GM19467 (cell line): ENCODE results near the gene PCA3.
A peak's percentile ranks its signal among the peaks of the same experiment; 100 is the strongest.

Source experiments
- ATAC-seq: cut with Tn5 transposase; IDR thresholded peaks from one replicate; pipeline ENCODE4 v1.9.1; 2021; ENCODE audit warnings: mild to moderate bottlenecking, moderate library complexity; ENCODE audit not compliant: unreplicated experiment

PCA3 gene

GRCh38 chr9:76756268-76756640, 8.0 kb upstream of the PCA3 start:
- ATAC-seq: no peak

GRCh38 chr9:76756941-76757673, 7.1 kb upstream of the PCA3 start:
- no peak for ATAC-seq

GRCh38 chr9:76758476-76758875, 5.8 kb upstream of the PCA3 start:
- no peak for ATAC-seq

GRCh38 chr9:76759732-76760131, 4.5 kb upstream of the PCA3 start:
- no peak for ATAC-seq

- ATAC-seq: no peak
These were observed 2.8 kb upstream of the PCA3 start for GRCh38 chr9:76761448-76761847.

- ATAC-seq: no peak
These were observed 1.9 kb downstream of the PCA3 start for GRCh38 chr9:76766126-76766525.

GRCh38 chr9:76772686-76773445, 8.6 kb downstream of the PCA3 start:
- ATAC-seq: no peak

- no peak for ATAC-seq
These were observed 20.6 kb downstream of the PCA3 start for GRCh38 chr9:76784881-76785280.

GRCh38 chr9:76785501-76785900, 21.3 kb downstream of the PCA3 start:
- ATAC-seq: no peak

- no peak for ATAC-seq
These were observed 23.4 kb downstream of the PCA3 start for GRCh38 chr9:76787677-76788076.

GRCh38 chr9:76789840-76790239, 25.6 kb downstream of the PCA3 start:
- ATAC-seq: no peak

- ATAC-seq: no peak
These were observed 29.7 kb downstream of the PCA3 start for GRCh38 chr9:76793784-76794431.

GRCh38 chr9:76796296-76796695, 32.1 kb downstream of the PCA3 start:
- no peak for ATAC-seq

GRCh38 chr9:76798527-76798926, 34.3 kb downstream of the PCA3 start:
- no peak for ATAC-seq

- ATAC-seq: no peak
These were observed 35.2 kb downstream of the PCA3 start for GRCh38 chr9:76799473-76799872.

- ATAC-seq: no peak
These were observed 36.7 kb downstream of the PCA3 start for GRCh38 chr9:76800901-76801300.

GRCh38 chr9:76803083-76803482, 38.8 kb downstream of the PCA3 start:
- no peak for ATAC-seq

GRCh38 chr9:76803762-76804161, 39.5 kb downstream of the PCA3 start:
- ATAC-seq: no peak

- ATAC-seq: no peak
These were observed 44.4 kb downstream of the PCA3 start for GRCh38 chr9:76808636-76809035.

GRCh38 chr9:76810377-76810957, 46.2 kb downstream of the PCA3 start:
- ATAC-seq: peak; percentile 61

GRCh38 chr9:76812591-76812990, 48.4 kb downstream of the PCA3 start:
- no peak for ATAC-seq

GRCh38 chr9:76817489-76817888, 53.3 kb downstream of the PCA3 start:
- ATAC-seq: no peak
